Immature natural killer cell (primary cell): Measurements from ENCODE around the gene GAK. TPM values are rescaled to one million over a fixed set of nuclear protein-coding genes. Genes with fewer than 3 reads are reported as not detected.

Source experiments
- DNase-seq, 3 donors: peaks; one replicate each; pipeline ENCODE4 v3.0.0; 2022; ENCODE audit warnings: mixed read lengths in 1 of 3
- H3K27ac Mint-ChIP-seq, 6 donors: one replicate each; pipeline ENCODE4 v1.8.0; 2020; ENCODE audit warnings: mixed read lengths in 6 of 6, mild to moderate bottlenecking in 5 of 6, inconsistent platforms in 4 of 6, moderate library complexity in 3 of 6
- H3K27me3 Mint-ChIP-seq, 3 donors: one replicate each; pipeline ENCODE4 v1.8.0; 2020 to 2021; ENCODE audit warnings: low read depth in 3 of 3, mild to moderate bottlenecking in 3 of 3, mixed read lengths in 3 of 3, moderate library complexity in 3 of 3, inconsistent platforms in 1 of 3
- H3K36me3 Mint-ChIP-seq, 3 donors: one replicate each; pipeline ENCODE4 v1.8.0; 2020; ENCODE audit warnings: mixed read lengths in 3 of 3, inconsistent platforms in 2 of 3, mild to moderate bottlenecking in 2 of 3
- H3K4me1 Mint-ChIP-seq, 2 donors: one replicate each; pipeline ENCODE4 v1.8.0; 2020; ENCODE audit warnings: inconsistent platforms in 2 of 2, mild to moderate bottlenecking in 2 of 2, mixed read lengths in 2 of 2, moderate library complexity in 1 of 2
- H3K4me3 Mint-ChIP-seq, 5 donors: one replicate each; pipeline ENCODE4 v1.8.0; 2020; ENCODE audit warnings: mild to moderate bottlenecking in 5 of 5, mixed read lengths in 5 of 5, inconsistent platforms in 3 of 5, moderate library complexity in 3 of 5
- H3K9me3 Mint-ChIP-seq, 6 donors: one replicate each; pipeline ENCODE4 v1.8.0; 2020; ENCODE audit warnings: mild to moderate bottlenecking in 6 of 6, mixed read lengths in 6 of 6, inconsistent platforms in 4 of 6, moderate library complexity in 3 of 6
- polyA plus RNA-seq, 3 donors: library from polyadenylated mRNA; unstranded; fragments of 300-500 nt; fragmentation: Illumina TruSeq; gene quantifications; one replicate each; pipeline ENCODE4 v1.2.3, GENCODE V29; 2021

Gene GAK
- polyA plus RNA-seq, 3 donors from 2014 or later, result 49.4 to 119 (median 52.2) TPM

GRCh38 chr4:909131-909571 is 23.0 kb downstream of the GAK start:
- Mint-ChIP-seq H3K4me3 (no peak overlapping the region), H3K27ac (no peak overlapping the region), H3K4me1 (peaks cover 6 to 12% of the 10 kb centered on the region in 2 donors), H3K36me3 (peaks cover 4 to 14% (median 7%) of the 10 kb centered on the region in 3 donors), H3K9me3 (no peaks in the 10 kb centered on the region), H3K27me3 (peaks cover 8 to 12% (median 10%) of the 10 kb centered on the region in 3 donors)
- no peak for DNase-seq

GRCh38 chr4:907691-908425 is 24.3 kb downstream of the GAK start:
- Mint-ChIP-seq H3K4me3 (no peak overlapping the region), H3K27ac (no peak overlapping the region), H3K27me3 (peaks cover 8 to 12% (median 10%) of the 10 kb centered on the region in 3 donors), H3K36me3 (peaks cover 4 to 17% (median 7%) of the 10 kb centered on the region in 3 donors), H3K4me1 (peaks cover 3 to 6% of the 10 kb centered on the region in 2 donors), H3K9me3 (no peaks in the 10 kb centered on the region)
- no peak for DNase-seq

DNA sequence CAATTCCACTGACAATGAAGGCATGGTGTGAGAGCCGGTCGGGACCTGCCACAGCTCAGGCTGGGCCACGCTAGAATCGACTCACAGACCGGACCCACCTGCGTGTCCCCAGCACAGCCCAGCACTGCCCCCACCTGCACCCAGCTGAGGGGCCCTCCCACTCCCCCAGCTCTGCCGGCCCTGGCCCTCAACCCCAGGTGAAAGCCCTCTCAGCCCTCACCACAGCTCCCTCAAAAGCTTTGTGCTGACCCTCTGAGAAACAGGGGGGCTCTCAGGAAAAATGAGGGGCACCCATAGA is 25.1 kb downstream of the GAK start:
- Mint-ChIP-seq H3K27me3 (peaks cover 8 to 12% (median 10%) of the 10 kb centered on the region in 3 donors), H3K36me3 (peaks cover 8 to 16% (median 10%) of the 10 kb centered on the region in 3 donors), H3K27ac (peak overlapping the region in 2 of 6 donors; percentile 21 to 37), H3K4me1 (peaks cover 5 to 7% of the 10 kb centered on the region in 2 donors), H3K9me3 (no peaks in the 10 kb centered on the region), H3K4me3 (no peak overlapping the region)
- DNase-seq, result no peak

GRCh38 chr4:906339-907102 is 25.6 kb downstream of the GAK start:
- Mint-ChIP-seq H3K9me3 (no peaks in the 10 kb centered on the region), H3K4me1 (peaks cover 5 to 7% of the 10 kb centered on the region in 2 donors), H3K27ac (peak overlapping the region in 5 of 6 donors; percentile 21 to 73 (median 59)), H3K4me3 (no peak overlapping the region), H3K36me3 (peaks cover 4 to 13% (median 7%) of the 10 kb centered on the region in 3 donors), H3K27me3 (peaks cover 8 to 12% (median 10%) of the 10 kb centered on the region in 3 donors)
- DNase-seq, result no peak

DNA sequence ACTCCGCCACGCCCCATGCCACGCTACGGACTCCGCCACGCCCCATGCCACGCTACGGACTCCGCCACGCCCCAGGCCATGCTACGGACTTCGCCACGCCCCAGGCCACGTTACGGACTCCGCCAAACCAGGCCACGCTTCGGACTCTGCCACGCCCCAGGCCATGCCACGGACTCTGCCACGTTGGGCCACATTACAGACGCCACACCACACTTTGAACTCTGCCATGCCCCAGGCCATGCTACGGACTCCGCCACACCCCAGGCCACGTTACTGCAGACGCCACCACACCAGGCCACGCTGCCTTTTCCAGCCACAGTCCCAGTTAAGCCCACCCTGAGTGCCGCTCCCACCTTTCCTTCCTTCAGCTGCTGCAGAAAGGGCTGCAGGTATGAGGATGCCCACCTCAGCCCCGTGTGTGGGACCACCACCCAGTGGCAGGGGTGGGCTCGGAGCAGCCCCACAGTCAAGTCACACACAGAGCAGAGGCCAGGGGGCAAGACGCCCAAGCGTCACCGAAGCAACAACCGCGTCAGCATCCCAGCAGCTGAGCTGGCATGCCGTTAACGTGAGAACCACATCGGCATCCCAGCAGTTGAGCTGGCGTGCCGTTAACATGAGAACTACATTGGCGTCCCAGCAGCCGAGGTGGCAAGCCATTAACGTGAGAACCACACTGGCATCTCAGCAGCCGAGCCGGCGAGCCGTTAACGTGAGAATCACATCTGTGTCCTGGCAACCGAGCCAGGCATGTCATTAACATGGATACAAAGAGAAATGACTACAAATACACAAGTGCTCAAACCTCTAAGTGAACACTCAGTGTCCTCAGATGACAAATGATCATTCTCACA is 26.4 kb downstream of the GAK start:
- no peak for DNase-seq
- Mint-ChIP-seq H3K4me1 (peaks cover 5 to 7% of the 10 kb centered on the region in 2 donors), H3K9me3 (no peaks in the 10 kb centered on the region), H3K27me3 (peaks cover 5 to 9% (median 8%) of the 10 kb centered on the region in 3 donors), H3K27ac (peak overlapping the region in 2 of 6 donors; percentile 23 to 71), H3K36me3 (peaks cover 4 to 12% (median 6%) of the 10 kb centered on the region in 3 donors), H3K4me3 (no peak overlapping the region)

- H3K4me1 Mint-ChIP-seq, result peaks cover 12 to 19% of the 10 kb centered on the region in 2 donors
- H3K27ac Mint-ChIP-seq, result peak overlapping the region in 1 of 6 donors; percentile 64
- H3K27me3 Mint-ChIP-seq, result peaks cover 6 to 14% (median 9%) of the 10 kb centered on the region in 3 donors
- H3K4me3 Mint-ChIP-seq, result no peak overlapping the region
- DNase-seq, result no peak
- H3K36me3 Mint-ChIP-seq, result peaks cover 4 to 11% (median 6%) of the 10 kb centered on the region in 3 donors
- H3K9me3 Mint-ChIP-seq, result no peaks in the 10 kb centered on the region
Observed at GRCh38 chr4:903066-904046, 28.8 kb downstream of the GAK start.

- H3K4me1 Mint-ChIP-seq, result peaks cover 11 to 19% of the 10 kb centered on the region in 2 donors
- no peak overlapping the region for H3K4me3 Mint-ChIP-seq
- no peaks in the 10 kb centered on the region for H3K9me3 Mint-ChIP-seq
- H3K27ac Mint-ChIP-seq, result peak overlapping the region in 2 of 6 donors; percentile 2 to 7
- no peak for DNase-seq
- peaks cover 4 to 16% (median 12%) of the 10 kb centered on the region in 3 donors for H3K27me3 Mint-ChIP-seq
- peaks cover 6 to 14% (median 13%) of the 10 kb centered on the region in 3 donors for H3K36me3 Mint-ChIP-seq
Observed at GRCh38 chr4:901192-901910, 30.8 kb downstream of the GAK start.

- Mint-ChIP-seq H3K4me3 (no peak overlapping the region), H3K27me3 (peaks cover 4 to 15% (median 12%) of the 10 kb centered on the region in 3 donors), H3K9me3 (no peaks in the 10 kb centered on the region), H3K4me1 (peaks cover 11 to 19% of the 10 kb centered on the region in 2 donors), H3K27ac (peak overlapping the region in 1 of 6 donors; percentile 7), H3K36me3 (peaks cover 6 to 15% (median 13%) of the 10 kb centered on the region in 3 donors)
- no peak for DNase-seq
Observed at GRCh38 chr4:900721-901120, 31.4 kb downstream of the GAK start.

- no peaks in the 10 kb centered on the region for H3K9me3 Mint-ChIP-seq
- DNase-seq, result no peak
- H3K27me3 Mint-ChIP-seq, result peaks cover 2 to 9% (median 6%) of the 10 kb centered on the region in 3 donors
- no peak overlapping the region for H3K27ac Mint-ChIP-seq
- peaks cover 11 to 19% of the 10 kb centered on the region in 2 donors for H3K4me1 Mint-ChIP-seq
- peaks cover 6 to 15% (median 13%) of the 10 kb centered on the region in 3 donors for H3K36me3 Mint-ChIP-seq
- no peak overlapping the region for H3K4me3 Mint-ChIP-seq
Observed at GRCh38 chr4:900073-900472, 32.0 kb downstream of the GAK start.

GRCh38 chr4:899556-899906 is 32.6 kb downstream of the GAK start:
- no peak for DNase-seq
- H3K4me3 Mint-ChIP-seq, result no peak overlapping the region
- peaks cover 4 to 15% (median 13%) of the 10 kb centered on the region in 3 donors for H3K36me3 Mint-ChIP-seq
- H3K27ac Mint-ChIP-seq, result peak overlapping the region in 1 of 6 donors; percentile 58
- no peaks in the 10 kb centered on the region for H3K9me3 Mint-ChIP-seq
- peaks cover 2 to 6% (median 6%) of the 10 kb centered on the region in 3 donors for H3K27me3 Mint-ChIP-seq
- peaks cover 11 to 19% of the 10 kb centered on the region in 2 donors for H3K4me1 Mint-ChIP-seq

DNA sequence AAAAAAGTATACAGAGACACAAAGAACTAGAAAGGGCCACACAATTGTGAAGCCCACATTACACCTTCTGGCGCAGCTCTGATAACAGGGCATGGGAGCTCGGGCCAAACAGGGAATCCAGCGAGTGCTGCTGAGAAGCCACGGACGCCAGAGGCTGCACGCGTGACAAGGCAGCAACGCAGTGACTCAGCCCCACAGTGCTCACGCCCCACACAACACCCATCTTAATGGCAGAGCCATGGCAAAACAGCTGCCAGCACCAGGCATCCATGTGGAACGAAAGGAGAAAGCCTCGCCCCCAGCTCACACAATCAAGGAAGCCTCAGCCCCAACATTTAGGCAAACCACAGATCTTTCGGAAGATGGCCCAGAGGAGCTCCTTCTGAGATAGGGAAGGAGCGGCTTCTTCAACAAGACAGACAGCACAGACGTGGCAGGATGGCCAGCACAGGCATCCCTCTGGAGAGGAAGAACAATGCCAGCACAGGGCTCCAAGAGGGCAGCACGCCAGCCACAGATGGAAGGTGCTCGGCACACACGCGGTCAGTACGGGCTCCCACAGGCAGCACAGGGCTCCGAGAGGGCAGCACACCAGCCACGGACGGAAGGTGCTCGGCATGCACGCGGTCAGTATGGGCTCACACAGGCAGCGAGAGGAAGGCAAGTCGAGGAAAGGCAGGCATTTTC is 33.1 kb downstream of the GAK start:
- Mint-ChIP-seq H3K4me3 (no peak overlapping the region), H3K9me3 (no peaks in the 10 kb centered on the region), H3K4me1 (peaks cover 11 to 19% of the 10 kb centered on the region in 2 donors), H3K27ac (peak overlapping the region in 2 of 6 donors; percentile 24 to 75), H3K27me3 (peaks cover 2 to 6% (median 6%) of the 10 kb centered on the region in 3 donors), H3K36me3 (peaks cover 4 to 15% (median 13%) of the 10 kb centered on the region in 3 donors)
- DNase-seq, result no peak
